SU-DHL-6 (cell line): ENCODE measurements around the gene ACTN1.

ENCODE experiments used
- H2AFZ ChIP-seq: fragments of 200-600 bp; sonication (generic); 2 replicates; pipeline ENCODE4 v1.6.1; 2014; ENCODE audit warnings: low read depth, mild to moderate bottlenecking, moderate library complexity, mixed read lengths, antibody characterized with exemption, low read length; ENCODE audit not compliant: severe bottlenecking
- H3F3A ChIP-seq: fragments of 200-600 bp; shearing (Covaris generic); 2 replicates; pipeline ENCODE4 v1.6.0; 2016; ENCODE audit warnings: antibody characterized with exemption, mild to moderate bottlenecking; ENCODE audit not compliant: insufficient read depth
- H3K27ac ChIP-seq: fragments of 200-600 bp; sonication (generic); 2 replicates; pipeline ENCODE4 v1.5.1; 2016; ENCODE audit warnings: low read depth, mild to moderate bottlenecking, low read length, moderate library complexity, mixed read lengths
- H3K27me3 ChIP-seq: fragments of 200-600 bp; sonication (generic), shearing (Covaris generic); 2 replicates; pipeline ENCODE4 v1.6.0; 2014; ENCODE audit warnings: mild to moderate bottlenecking, low read length
- H3K36me3 ChIP-seq: fragments of 200-600 bp; sonication (generic); 2 replicates; pipeline ENCODE4 v1.6.1; 2014; ENCODE audit warnings: mild to moderate bottlenecking, low read length, mixed read lengths
- H3K4me2 ChIP-seq: fragments of 300-600, 200-600 bp; shearing (Covaris generic), sonication (generic); 2 replicates; pipeline ENCODE4 v1.6.0; 2014; ENCODE audit warnings: low read length, low read depth, mild to moderate bottlenecking; ENCODE audit not compliant: poor library complexity, severe bottlenecking
- H3K4me3 ChIP-seq: fragments of 200-600 bp; sonication (generic); 2 replicates; pipeline ENCODE4 v1.5.1; 2014; ENCODE audit warnings: antibody characterized with exemption, low read length, mild to moderate bottlenecking, mixed read lengths; ENCODE audit not compliant: insufficient read depth, poor library complexity, severe bottlenecking
- H3K79me2 ChIP-seq: fragments of 200-600 bp; sonication (generic); 2 replicates; pipeline ENCODE4 v1.6.1; 2014; ENCODE audit warnings: mild to moderate bottlenecking, low read length, moderate library complexity; ENCODE audit not compliant: insufficient read depth
- H3K9ac ChIP-seq: fragments of 200-600 bp; sonication (generic); 2 replicates; pipeline ENCODE4 v1.7.0; 2014; ENCODE audit warnings: mild to moderate bottlenecking, low read length
- H3K9me2 ChIP-seq: fragments of 200-600 bp; sonication (generic); replicated peaks from 2 replicates; pipeline ENCODE4 v1.6.1; 2014; ENCODE audit warnings: low read length; ENCODE audit not compliant: insufficient read depth
- H3K9me3 ChIP-seq: fragments of 200-600 bp; sonication (generic); 2 replicates; pipeline ENCODE4 v1.6.1; 2014; ENCODE audit warnings: low read length, mixed read lengths; ENCODE audit not compliant: insufficient read depth
- H4K20me1 ChIP-seq: fragments of 200-600 bp; sonication (generic); 2 replicates; pipeline ENCODE4 v1.6.1; 2014; ENCODE audit warnings: low read depth, mild to moderate bottlenecking, antibody characterized with exemption, low read length, moderate library complexity, mixed read lengths
- CTCF ChIP-seq: fragments of 200-600 bp; sonication (generic); IDR thresholded peaks from one replicate; pipeline ENCODE4 v1.5.1; 2017; ENCODE audit warnings: antibody characterized with exemption, mild to moderate bottlenecking, low read length, moderate library complexity; ENCODE audit not compliant: insufficient read depth, poor library complexity, severe bottlenecking
- EZH2phosphoT487 ChIP-seq: fragments of 200-600 bp; sonication (generic), shearing (Covaris generic); conservative IDR thresholded peaks from 2 replicates; pipeline ENCODE4 v1.6.1; 2018; ENCODE audit warnings: mild to moderate bottlenecking, antibody characterized with exemption, low read length, moderate library complexity, mixed read lengths

ACTN1 gene

GRCh38 chr14:68865542-68865941, 113.6 kb downstream of the ACTN1 start:
- Histone ChIP-seq H3K9ac (no peak overlapping the region), H3K9me3 (peaks cover 17% of the 10 kb centered on the region; the same call in 1 of the 2 replicates), H3F3A (no peaks in the 10 kb centered on the region), H2AFZ (no peak overlapping the region), H3K9me2 (no peaks in the 10 kb centered on the region), H3K4me3 (no peak overlapping the region), H3K36me3 (no peaks in the 10 kb centered on the region), H4K20me1 (no peaks in the 10 kb centered on the region), H3K79me2 (no peaks in the 10 kb centered on the region), H3K27me3 (no peaks in the 10 kb centered on the region), H3K4me2 (no peak overlapping the region), H3K27ac (no peak overlapping the region)
- TF ChIP-seq EZH2phosphoT487 (no peak), CTCF (no peak)

GRCh38 chr14:68864361-68864750, 114.7 kb downstream of the ACTN1 start:
- H2AFZ ChIP-seq: no peak overlapping the region
- TF ChIP-seq EZH2phosphoT487: no peak
- TF ChIP-seq CTCF: no peak
- no peaks in the 10 kb centered on the region for H3K79me2 ChIP-seq
- H3K4me3 ChIP-seq: no peak overlapping the region
- H3K27me3 ChIP-seq: no peaks in the 10 kb centered on the region
- no peaks in the 10 kb centered on the region for H4K20me1 ChIP-seq
- H3K36me3 ChIP-seq: no peaks in the 10 kb centered on the region
- no peak overlapping the region for H3K4me2 ChIP-seq
- no peaks in the 10 kb centered on the region for H3F3A ChIP-seq
- H3K27ac ChIP-seq: no peak overlapping the region
- H3K9ac ChIP-seq: no peak overlapping the region
- H3K9me3 ChIP-seq: peaks cover 17% of the 10 kb centered on the region; the same call in 1 of the 2 replicates
- no peaks in the 10 kb centered on the region for H3K9me2 ChIP-seq

- H3F3A ChIP-seq: no peaks in the 10 kb centered on the region
- no peak overlapping the region for H3K27ac ChIP-seq
- no peaks in the 10 kb centered on the region for H4K20me1 ChIP-seq
- H3K27me3 ChIP-seq: no peaks in the 10 kb centered on the region
- no peaks in the 10 kb centered on the region for H3K36me3 ChIP-seq
- H2AFZ ChIP-seq: no peak overlapping the region
- no peak overlapping the region for H3K4me2 ChIP-seq
- H3K9ac ChIP-seq: no peak overlapping the region
- H3K9me3 ChIP-seq: peaks cover 17% of the 10 kb centered on the region; the same call in 1 of the 2 replicates
- no peaks in the 10 kb centered on the region for H3K79me2 ChIP-seq
- no peak overlapping the region for H3K4me3 ChIP-seq
- TF ChIP-seq CTCF: no peak
- TF ChIP-seq EZH2phosphoT487: no peak
- H3K9me2 ChIP-seq: no peaks in the 10 kb centered on the region
Measured at GRCh38 chr14:68863610-68864360, 115.3 kb downstream of the ACTN1 start.
